HG03575 (cell line): ENCODE measurements around the gene PRUNE1.

Experiments
- ATAC-seq: cut with Tn5 transposase; IDR thresholded peaks from one replicate; pipeline ENCODE4 v1.9.1; 2021; ENCODE audit not compliant: unreplicated experiment, insufficient number of reproducible peaks, low FRiP score; ENCODE audit errors: extremely low read depth

PRUNE1 gene

GRCh38 chr1:151065089-151065645 is 56.9 kb downstream of the PRUNE1 start:
- ATAC-seq = no peak

DNA sequence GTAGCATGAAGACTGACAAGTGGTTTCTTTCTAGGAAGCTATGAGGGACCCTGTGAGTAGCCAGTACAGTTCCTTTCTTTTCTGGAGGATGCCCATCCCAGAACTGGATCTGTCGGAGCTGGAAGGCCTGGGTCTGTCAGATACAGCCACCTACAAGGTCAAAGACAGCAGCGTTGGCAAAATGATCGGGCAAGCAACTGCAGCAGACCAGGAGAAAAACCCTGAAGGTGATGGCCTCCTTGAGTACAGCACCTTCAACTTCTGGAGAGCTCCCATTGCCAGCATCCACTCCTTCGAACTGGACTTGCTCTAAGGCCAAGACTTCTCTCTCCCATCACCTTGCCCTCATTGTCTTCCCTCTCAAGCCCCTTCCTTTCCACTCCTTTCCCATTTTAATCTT is 58.9 kb downstream of the PRUNE1 start:
- ATAC-seq = no peak

- no peak for ATAC-seq
Observed at GRCh38 chr1:151069103-151069486, 60.8 kb downstream of the PRUNE1 start.

GRCh38 chr1:151070474-151071276 is 62.4 kb downstream of the PRUNE1 start, which contains the start of gene GABPB2:
Gene GABPB2 (plus strand): TSS chr1:151070761. CDS start chr1:151088190, 17,429 bp downstream.
- ATAC-seq = no peak

DNA sequence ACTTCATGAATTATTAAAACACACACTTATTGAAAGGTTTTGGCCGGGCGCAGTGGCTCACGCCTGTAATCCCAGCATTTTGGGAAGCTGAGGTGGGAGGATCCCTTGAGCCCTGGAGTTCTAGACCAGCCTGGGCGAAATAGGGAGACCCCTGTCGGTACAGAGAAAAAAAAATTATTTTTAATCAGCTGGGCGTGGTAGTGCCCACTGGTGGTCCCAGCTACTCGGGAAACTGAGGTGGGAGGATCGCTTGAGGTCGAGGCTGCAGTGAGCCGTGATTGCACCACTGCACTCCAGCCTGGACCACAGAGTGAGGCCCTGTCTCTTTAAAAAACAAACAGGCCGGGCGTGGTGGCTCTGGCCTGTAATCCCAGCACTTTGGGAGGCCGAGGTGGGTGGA is 64.0 kb downstream of the PRUNE1 start:
- ATAC-seq = no peak
